ENCODE measurements around the gene DCAF8.

The DCAF8 gene

GRCh38 chr1:160189649-160190625 lies 72.4 kb downstream of the DCAF8 start, which contains the start of gene CASQ1:
CASQ1 (plus strand) TSS chr1:160190575; CDS start chr1:160190752, 177 bp downstream.
- DNase-seq (ENCODE audit: low read depth, low spot score) = no peak
- WGBS (ENCODE audit: insufficient coverage, insufficient read length) = no CpG with 5 or more reads among the region's 15 CpGs
- H3K4me3 ChIP-seq (ENCODE audit: low read length) = no peak within 1 kb of the TSS
- peaks cover 13% of the 10 kb centered on the region for H3K4me1 ChIP-seq (ENCODE audit: control insufficient read depth, insufficient read depth, low read length)
- no peaks in the 10 kb centered on the region for H3K36me3 ChIP-seq (ENCODE audit: control insufficient read depth, insufficient read depth, low read length)
- no peaks in the 10 kb centered on the region for H3K27me3 ChIP-seq (ENCODE audit: control insufficient read depth, insufficient read depth, low read length)
- no peak within 1 kb of the TSS for H3K27ac ChIP-seq (ENCODE audit: low read length)
- H3K9me3 ChIP-seq (ENCODE audit: control insufficient read depth, insufficient read depth, low read length) = no peaks in the 10 kb centered on the region

GRCh38 chr1:160188341-160188740 lies 74.0 kb downstream of the DCAF8 start:
- WGBS (ENCODE audit: insufficient coverage, insufficient read length) = no CpG with 5 or more reads among the region's 7 CpGs
- no peak overlapping the region for H3K27ac ChIP-seq (ENCODE audit: low read length)
- no peak for DNase-seq (ENCODE audit: low read depth, low spot score)
- no peaks in the 10 kb centered on the region for H3K27me3 ChIP-seq (ENCODE audit: control insufficient read depth, insufficient read depth, low read length)
- no peaks in the 10 kb centered on the region for H3K9me3 ChIP-seq (ENCODE audit: control insufficient read depth, insufficient read depth, low read length)
- peaks cover 6% of the 10 kb centered on the region for H3K4me1 ChIP-seq (ENCODE audit: control insufficient read depth, insufficient read depth, low read length)
- H3K36me3 ChIP-seq (ENCODE audit: control insufficient read depth, insufficient read depth, low read length) = no peaks in the 10 kb centered on the region
- H3K4me3 ChIP-seq (ENCODE audit: low read length) = no peak overlapping the region

- no peaks in the 10 kb centered on the region for H3K27me3 ChIP-seq (ENCODE audit: control insufficient read depth, insufficient read depth, low read length)
- no CpG with 5 or more reads among the region's 7 CpGs for WGBS (ENCODE audit: insufficient coverage, insufficient read length)
- H3K27ac ChIP-seq (ENCODE audit: low read length) = no peak overlapping the region
- H3K4me3 ChIP-seq (ENCODE audit: low read length) = no peak overlapping the region
- H3K36me3 ChIP-seq (ENCODE audit: control insufficient read depth, insufficient read depth, low read length) = no peaks in the 10 kb centered on the region
- H3K9me3 ChIP-seq (ENCODE audit: control insufficient read depth, insufficient read depth, low read length) = no peaks in the 10 kb centered on the region
- no peak for DNase-seq (ENCODE audit: low read depth, low spot score)
- H3K4me1 ChIP-seq (ENCODE audit: control insufficient read depth, insufficient read depth, low read length) = peaks cover 4% of the 10 kb centered on the region
These were observed 74.9 kb downstream of the DCAF8 start for GRCh38 chr1:160187407-160187806.

GRCh38 chr1:160186729-160187128 lies 75.6 kb downstream of the DCAF8 start:
- Histone ChIP-seq H3K4me3 (ENCODE audit: low read length) (no peak overlapping the region), H3K27me3 (ENCODE audit: control insufficient read depth, insufficient read depth, low read length) (no peaks in the 10 kb centered on the region), H3K4me1 (ENCODE audit: control insufficient read depth, insufficient read depth, low read length) (peaks cover 1% of the 10 kb centered on the region), H3K27ac (ENCODE audit: low read length) (no peak overlapping the region), H3K36me3 (ENCODE audit: control insufficient read depth, insufficient read depth, low read length) (no peaks in the 10 kb centered on the region), H3K9me3 (ENCODE audit: control insufficient read depth, insufficient read depth, low read length) (no peaks in the 10 kb centered on the region)
- WGBS (ENCODE audit: insufficient coverage, insufficient read length) = no CpG with 5 or more reads among the region's 2 CpGs
- DNase-seq (ENCODE audit: low read depth, low spot score) = no peak

- WGBS (ENCODE audit: insufficient coverage, insufficient read length) = no CpG with 5 or more reads among the region's 7 CpGs
- no peak for DNase-seq (ENCODE audit: low read depth, low spot score)
- Histone ChIP-seq H3K36me3 (ENCODE audit: control insufficient read depth, insufficient read depth, low read length) (no peaks in the 10 kb centered on the region), H3K27me3 (ENCODE audit: control insufficient read depth, insufficient read depth, low read length) (no peaks in the 10 kb centered on the region), H3K4me3 (ENCODE audit: low read length) (no peak overlapping the region), H3K27ac (ENCODE audit: low read length) (no peak overlapping the region), H3K9me3 (ENCODE audit: control insufficient read depth, insufficient read depth, low read length) (no peaks in the 10 kb centered on the region), H3K4me1 (ENCODE audit: control insufficient read depth, insufficient read depth, low read length) (peaks cover 1% of the 10 kb centered on the region)
These were observed 76.1 kb downstream of the DCAF8 start for GRCh38 chr1:160186246-160186645.

- Histone ChIP-seq H3K9me3 (ENCODE audit: control insufficient read depth, insufficient read depth, low read length) (no peaks in the 10 kb centered on the region), H3K27me3 (ENCODE audit: control insufficient read depth, insufficient read depth, low read length) (no peaks in the 10 kb centered on the region), H3K36me3 (ENCODE audit: control insufficient read depth, insufficient read depth, low read length) (no peaks in the 10 kb centered on the region), H3K4me3 (ENCODE audit: low read length) (no peak overlapping the region), H3K27ac (ENCODE audit: low read length) (no peak overlapping the region), H3K4me1 (ENCODE audit: control insufficient read depth, insufficient read depth, low read length) (peaks cover 1% of the 10 kb centered on the region; the same call in 1 of the 2 replicates)
- WGBS (ENCODE audit: insufficient coverage, insufficient read length) = no CpG with 5 or more reads among the region's 4 CpGs
- DNase-seq (ENCODE audit: low read depth, low spot score) = no peak
These were observed 83.0 kb downstream of the DCAF8 start for GRCh38 chr1:160179336-160179735.

GRCh38 chr1:160178731-160179130 lies 83.6 kb downstream of the DCAF8 start:
- Histone ChIP-seq H3K9me3 (ENCODE audit: control insufficient read depth, insufficient read depth, low read length) (no peaks in the 10 kb centered on the region), H3K27me3 (ENCODE audit: control insufficient read depth, insufficient read depth, low read length) (no peaks in the 10 kb centered on the region), H3K36me3 (ENCODE audit: control insufficient read depth, insufficient read depth, low read length) (no peaks in the 10 kb centered on the region), H3K4me1 (ENCODE audit: control insufficient read depth, insufficient read depth, low read length) (peaks cover 1% of the 10 kb centered on the region; the same call in 1 of the 2 replicates), H3K27ac (ENCODE audit: low read length) (no peak overlapping the region), H3K4me3 (ENCODE audit: low read length) (no peak overlapping the region)
- no CpG with 5 or more reads among the region's 2 CpGs for WGBS (ENCODE audit: insufficient coverage, insufficient read length)
- DNase-seq (ENCODE audit: low read depth, low spot score) = no peak

GRCh38 chr1:160177667-160178066 lies 84.7 kb downstream of the DCAF8 start:
- no peak for DNase-seq (ENCODE audit: low read depth, low spot score)
- Histone ChIP-seq H3K4me1 (ENCODE audit: control insufficient read depth, insufficient read depth, low read length) (peaks cover 1% of the 10 kb centered on the region; the same call in 1 of the 2 replicates), H3K36me3 (ENCODE audit: control insufficient read depth, insufficient read depth, low read length) (no peaks in the 10 kb centered on the region), H3K9me3 (ENCODE audit: control insufficient read depth, insufficient read depth, low read length) (no peaks in the 10 kb centered on the region), H3K4me3 (ENCODE audit: low read length) (no peak overlapping the region), H3K27me3 (ENCODE audit: control insufficient read depth, insufficient read depth, low read length) (no peaks in the 10 kb centered on the region), H3K27ac (ENCODE audit: low read length) (no peak overlapping the region)
- WGBS (ENCODE audit: insufficient coverage, insufficient read length) = no CpG with 5 or more reads among the region's 1 CpG

- Histone ChIP-seq H3K27ac (ENCODE audit: low read length) (no peak overlapping the region), H3K4me3 (ENCODE audit: low read length) (no peak overlapping the region), H3K36me3 (ENCODE audit: control insufficient read depth, insufficient read depth, low read length) (no peaks in the 10 kb centered on the region), H3K4me1 (ENCODE audit: control insufficient read depth, insufficient read depth, low read length) (peaks cover 3% of the 10 kb centered on the region; the same call in 1 of the 2 replicates), H3K9me3 (ENCODE audit: control insufficient read depth, insufficient read depth, low read length) (no peaks in the 10 kb centered on the region), H3K27me3 (ENCODE audit: control insufficient read depth, insufficient read depth, low read length) (no peaks in the 10 kb centered on the region)
- DNase-seq (ENCODE audit: low read depth, low spot score) = no peak
- no CpG with 5 or more reads among the region's 2 CpGs for WGBS (ENCODE audit: insufficient coverage, insufficient read length)
These were observed 85.1 kb downstream of the DCAF8 start for GRCh38 chr1:160177231-160177630.

- H3K27me3 ChIP-seq (ENCODE audit: control insufficient read depth, insufficient read depth, low read length) = no peaks in the 10 kb centered on the region
- no peak overlapping the region for H3K27ac ChIP-seq (ENCODE audit: low read length)
- H3K36me3 ChIP-seq (ENCODE audit: control insufficient read depth, insufficient read depth, low read length) = no peaks in the 10 kb centered on the region
- WGBS (ENCODE audit: insufficient coverage, insufficient read length) = no CpG with 5 or more reads among the region's 9 CpGs
- peaks cover 9% of the 10 kb centered on the region for H3K4me1 ChIP-seq (ENCODE audit: control insufficient read depth, insufficient read depth, low read length)
- no peaks in the 10 kb centered on the region for H3K9me3 ChIP-seq (ENCODE audit: control insufficient read depth, insufficient read depth, low read length)
- H3K4me3 ChIP-seq (ENCODE audit: low read length) = no peak overlapping the region
- no peak for DNase-seq (ENCODE audit: low read depth, low spot score)
These were observed 90.4 kb downstream of the DCAF8 start for GRCh38 chr1:160171980-160172379.

Measured in iPS DF 6.9 (cell line).